HCT116 (cell line): Measurements from ENCODE around the gene TMEM238L. TPM values are rescaled to one million over a fixed set of nuclear protein-coding genes. Genes with fewer than 3 reads are reported as not detected.

Experiments
- ATAC-seq: fragments of 200-7000 bp; cut with Tn5 transposase; 2 replicates; pipeline ENCODE4 v1.9.1; 2020; ENCODE audit warnings: mild to moderate bottlenecking, moderate library complexity
- BruUV-seq: library from RNA; stranded (reverse); fragments of 400-500 nt; replicated peaks from 2 replicates; lab custom pipeline; 2021; lab: Mats Ljungman, UMichigan
- CTCF ChIA-PET: fragments of 300-600 bp; sonication (Branson Sonifier 250); formaldehyde crosslinking; loops from one replicate; lab custom pipeline; 2021; ENCODE audit warnings: antibody characterized with exemption; lab: Charles Lee
- POLR2A ChIA-PET: fragments of 300-600, 350-600 bp; sonication (Branson Sonifier 250); formaldehyde crosslinking; loops from one replicate; lab custom pipeline; 2021; ENCODE audit warnings: antibody characterized with exemption; lab: Charles Lee
- RAD21 ChIA-PET, 2 experiments: fragments of 300-600 bp; sonication (Branson Sonifier 250); formaldehyde crosslinking; loops; one replicate each; lab custom pipeline; 2023; ENCODE audit warnings: low total read pairs in 2 of 2; ENCODE audit not compliant: uncharacterized antibody in 2 of 2, unreplicated experiment in 2 of 2, low non-redundant PET in 1 of 2; lab: Charles Lee
- DNase-seq: peaks from one replicate; pipeline ENCODE4 v3.0.0-alpha.2; 2010; ENCODE audit warnings: low read depth, low spot score
- H2AFZ ChIP-seq: fragments of 200-600 bp; shearing (Covaris generic), sonication (generic); 2 replicates; pipeline ENCODE4 v1.6.1; 2017; ENCODE audit warnings: low read depth, mixed run types, mixed read lengths, antibody characterized with exemption, low read length; ENCODE audit not compliant: poor library complexity, severe bottlenecking
- H3K27ac ChIP-seq: 2 replicates; pipeline ENCODE4 v1.5.1; 2012; ENCODE audit warnings: low read depth, low read length
- H3K27me3 ChIP-seq: fragments of 200-600 bp; sonication (generic); 2 replicates; pipeline ENCODE4 v1.6.1; 2016; ENCODE audit warnings: mixed run types, low read length, mixed read lengths; ENCODE audit not compliant: insufficient read depth
- H3K36me3 ChIP-seq, 2 experiments: fragments of 200-500 bp in 1 of 2; fragments of 200-600 bp in 1 of 2; sonication (Bioruptor generic) in 1 of 2; sonication (generic) in 1 of 2; 2 replicates each; pipeline versions ENCODE4 v1.5.1 to v1.6.1; 2014 to 2016; ENCODE audit warnings: low read length in 2 of 2, inconsistent platforms in 1 of 2, mixed read lengths in 1 of 2, mixed run types in 1 of 2; ENCODE audit not compliant: insufficient read depth in 2 of 2, control insufficient read depth in 1 of 2
- H3K4me1 ChIP-seq, 2 experiments: fragments of 200-600 bp in 1 of 2; sonication (generic) in 1 of 2; 2 replicates each; pipeline versions ENCODE4 v1.5.1 to v1.6.1; 2012 to 2017; ENCODE audit warnings: low read length in 2 of 2, inconsistent platforms in 1 of 2, mild to moderate bottlenecking in 1 of 2, mixed read lengths in 1 of 2, mixed run types in 1 of 2, moderate library complexity in 1 of 2; ENCODE audit not compliant: insufficient read depth in 2 of 2, control insufficient read depth in 1 of 2
- H3K4me2 ChIP-seq: fragments of 200-600 bp; sonication (generic); 2 replicates; pipeline ENCODE4 v1.6.1; 2017; ENCODE audit warnings: mixed run types, low read length, mixed read lengths
- H3K4me3 ChIP-seq, 2 experiments: fragments of 200-600 bp in 1 of 2; sonication (generic) in 1 of 2; replicated peaks in 1 of 2; 2 replicates each; pipeline ENCODE4 v1.5.1; 2011 to 2016; ENCODE audit warnings: low read length in 2 of 2, control low read depth in 1 of 2, low read depth in 1 of 2, mild to moderate bottlenecking in 1 of 2, mixed read lengths in 1 of 2, mixed run types in 1 of 2
- H3K79me2 ChIP-seq: fragments of 200-600 bp; sonication (generic); 2 replicates; pipeline ENCODE4 v1.6.1; 2017; ENCODE audit warnings: mild to moderate bottlenecking, mixed run types, low read length, moderate library complexity, mixed read lengths; ENCODE audit not compliant: insufficient read depth
- H3K9ac ChIP-seq: fragments of 200-600 bp; sonication (generic); 2 replicates; pipeline ENCODE4 v1.6.1; 2016; ENCODE audit warnings: low read length, mixed read lengths
- H3K9me2 ChIP-seq: fragments of 200-600 bp; sonication (generic), shearing (Covaris generic); 2 replicates; pipeline ENCODE4 v1.6.1; 2017; ENCODE audit warnings: mixed run types, mild to moderate bottlenecking, moderate library complexity; ENCODE audit not compliant: insufficient read depth
- H3K9me3 ChIP-seq, 2 experiments: fragments of 200-500 bp in 1 of 2; fragments of 200-600 bp in 1 of 2; sonication (Bioruptor generic) in 1 of 2; sonication (generic) in 1 of 2; 2 replicates each; pipeline ENCODE4 v1.6.1; 2014 to 2017; ENCODE audit warnings: low read length in 2 of 2, mixed read lengths in 2 of 2, inconsistent platforms in 1 of 2, low read depth in 1 of 2, mild to moderate bottlenecking in 1 of 2, mixed run types in 1 of 2, moderate library complexity in 1 of 2; ENCODE audit not compliant: control insufficient read depth in 1 of 2, insufficient read depth in 1 of 2
- H4K20me1 ChIP-seq: fragments of 200-600 bp; sonication (generic), shearing (Covaris generic); 2 replicates; pipeline ENCODE4 v1.6.1; 2017; ENCODE audit warnings: mixed run types, mild to moderate bottlenecking, moderate library complexity; ENCODE audit not compliant: insufficient read depth
- CBX3 ChIP-seq: IDR thresholded peaks from 2 replicates; pipeline ENCODE4 v1.6.1; 2012; ENCODE audit warnings: low read depth
- ELF1 ChIP-seq: IDR thresholded peaks from 2 replicates; pipeline ENCODE4 v1.6.1; 2012; ENCODE audit warnings: low read depth, borderline replicate concordance
- EZH2 ChIP-seq: fragments of 200-600 bp; sonication (generic); IDR thresholded peaks from 2 replicates; pipeline ENCODE4 v1.6.1; 2017; ENCODE audit warnings: antibody characterized with exemption, mixed run types
- EZH2phosphoT487 ChIP-seq: fragments of 200-600 bp; IDR thresholded peaks from 2 replicates; pipeline ENCODE4 v1.6.1; 2018; ENCODE audit warnings: antibody characterized with exemption, borderline replicate concordance
- FOSL1 ChIP-seq: IDR thresholded peaks from 2 replicates; pipeline ENCODE4 v1.6.1; 2012; ENCODE audit warnings: low read depth
- JUND ChIP-seq: IDR thresholded peaks from 2 replicates; pipeline ENCODE4 v1.6.1; 2012
- POLR2A ChIP-seq: IDR thresholded peaks from 2 replicates; pipeline ENCODE4 v1.7.0; 2011; ENCODE audit warnings: borderline replicate concordance; ENCODE audit not compliant: insufficient read depth, insufficient read length; ENCODE audit errors: extremely low read depth
- SP1 ChIP-seq: IDR thresholded peaks from 2 replicates; pipeline ENCODE4 v1.6.1; 2012; ENCODE audit warnings: low read depth
- TCF7L2 ChIP-seq: IDR thresholded peaks from 2 replicates; pipeline ENCODE4 v1.7.0; 2011; ENCODE audit warnings: borderline replicate concordance, inconsistent platforms; ENCODE audit not compliant: insufficient read depth, insufficient read length; ENCODE audit errors: extremely low read depth
- intact Hi-C: fragments of 100-400 bp; cut with micrococcal nuclease; formaldehyde crosslinking; loops from 2 replicates; pipeline ENCODE4 v1.10.0; 2022
- total RNA-seq: library from RNA; stranded (reverse); gene quantifications from one replicate; pipeline ENCODE4 v1.2.1, GENCODE V29; 2021; ENCODE audit not compliant: unreplicated experiment
- TF ChIP-seq, protein P1 (sequence below): IDR thresholded peaks from 2 replicates; pipeline ENCODE4 v1.6.1; 2011; ENCODE audit warnings: mild to moderate bottlenecking, low read length, moderate library complexity; ENCODE audit not compliant: insufficient replicate concordance; ENCODE audit errors: extremely low read depth
- TF ChIP-seq, protein P2 (sequence below): IDR thresholded peaks from 2 replicates; pipeline ENCODE4 v1.6.1; 2012; ENCODE audit warnings: low read depth

Gene TMEM238L
- total RNA-seq, 1 experiment from 2014 or later = not detected

DNA sequence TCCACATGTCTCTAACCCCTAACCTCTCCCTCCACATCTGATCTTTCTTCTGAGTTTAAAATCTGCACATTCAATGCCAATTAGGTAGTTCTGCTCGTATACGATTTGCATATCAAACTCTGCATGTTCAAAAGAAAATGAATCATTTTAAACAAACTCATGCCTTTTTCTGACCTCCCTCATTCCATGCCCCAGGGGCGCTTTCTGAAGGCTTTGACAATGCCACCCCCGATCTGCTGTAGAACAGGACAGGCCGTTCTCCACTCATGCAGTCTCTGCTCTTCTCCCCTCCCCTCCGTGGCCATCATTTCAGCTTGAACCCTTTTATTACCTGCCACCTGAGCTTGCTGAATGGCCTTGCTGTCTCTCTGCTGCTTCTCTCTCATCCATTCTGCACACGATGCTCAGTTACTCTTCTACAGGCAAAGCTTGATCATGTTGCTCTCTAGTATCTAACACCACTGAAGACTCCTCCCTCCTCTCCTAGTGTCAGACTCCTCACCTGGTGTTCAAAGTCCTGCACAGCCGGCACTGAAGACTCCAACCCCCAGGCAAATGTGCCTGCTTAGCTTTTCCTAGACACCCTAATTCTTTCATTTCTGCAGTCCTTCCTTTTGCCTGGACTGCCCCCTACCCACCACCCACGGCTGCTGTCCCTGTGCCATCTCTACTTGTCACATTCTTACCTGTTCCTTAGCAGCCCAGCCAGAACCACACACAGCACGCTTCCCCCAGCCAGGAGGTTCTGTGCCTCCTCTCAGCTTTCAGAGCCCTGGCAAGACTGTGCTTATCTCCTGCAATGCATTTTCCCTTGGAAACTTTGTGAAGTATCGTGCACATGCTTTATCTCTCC lies 6.2 kb downstream of the TMEM238L start (continued):
- TF ChIP-seq EZH2phosphoT487 (no peak), POLR2A (no peak), EZH2 (no peak), FOSL1 (no peak), TCF7L2 (no peak), SP1 (no peak), CBX3 (no peak)
- TF ChIP-seq, protein P1, sequence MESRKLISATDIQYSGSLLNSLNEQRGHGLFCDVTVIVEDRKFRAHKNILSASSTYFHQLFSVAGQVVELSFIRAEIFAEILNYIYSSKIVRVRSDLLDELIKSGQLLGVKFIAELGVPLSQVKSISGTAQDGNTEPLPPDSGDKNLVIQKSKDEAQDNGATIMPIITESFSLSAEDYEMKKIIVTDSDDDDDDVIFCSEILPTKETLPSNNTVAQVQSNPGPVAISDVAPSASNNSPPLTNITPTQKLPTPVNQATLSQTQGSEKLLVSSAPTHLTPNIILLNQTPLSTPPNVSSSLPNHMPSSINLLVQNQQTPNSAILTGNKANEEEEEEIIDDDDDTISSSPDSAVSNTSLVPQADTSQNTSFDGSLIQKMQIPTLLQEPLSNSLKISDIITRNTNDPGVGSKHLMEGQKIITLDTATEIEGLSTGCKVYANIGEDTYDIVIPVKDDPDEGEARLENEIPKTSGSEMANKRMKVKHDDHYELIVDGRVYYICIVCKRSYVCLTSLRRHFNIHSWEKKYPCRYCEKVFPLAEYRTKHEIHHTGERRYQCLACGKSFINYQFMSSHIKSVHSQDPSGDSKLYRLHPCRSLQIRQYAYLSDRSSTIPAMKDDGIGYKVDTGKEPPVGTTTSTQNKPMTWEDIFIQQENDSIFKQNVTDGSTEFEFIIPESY = no peak

DNA sequence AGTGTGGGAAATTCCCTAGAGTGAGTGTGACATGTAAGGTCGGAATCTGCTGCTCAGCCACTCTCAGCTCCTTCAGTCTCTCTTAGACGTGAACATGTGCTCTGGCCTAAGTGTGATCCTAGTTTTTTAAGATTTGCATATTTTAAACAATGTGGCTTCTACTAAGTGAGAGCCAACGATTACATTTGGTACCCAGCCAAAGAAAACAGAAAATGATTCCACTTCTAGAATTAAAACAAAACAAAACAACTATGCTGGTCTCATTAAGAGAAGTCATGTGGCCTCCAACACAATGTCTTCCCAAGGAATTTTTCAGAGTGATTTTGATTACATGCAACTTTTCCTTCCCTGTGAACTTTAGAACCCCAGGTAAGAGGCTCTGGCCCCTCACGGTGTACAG lies 10.1 kb downstream of the TMEM238L start:
- Histone ChIP-seq H3K27ac (no peak overlapping the region), H3K4me2 (no peak overlapping the region), H3K27me3 (peaks cover 10% of the 10 kb centered on the region; the same call in 1 of the 2 replicates), H2AFZ (no peak overlapping the region), H3K36me3 (no peaks in the 10 kb centered on the region), H4K20me1 (no peaks in the 10 kb centered on the region), H3K4me3 (no peak overlapping the region), H3K9me3 (no peaks in the 10 kb centered on the region), H3K9ac (no peak overlapping the region), H3K9me2 (no peaks in the 10 kb centered on the region), H3K4me1 (no peaks in the 10 kb centered on the region), H3K79me2 (no peaks in the 10 kb centered on the region)
- DNase-seq (no peak), ATAC-seq (no peak)
- no TSS peak for BruUV-seq
- POLR2A ChIA-PET = no interaction called here
- RAD21 ChIA-PET = no interaction called here
- TF ChIP-seq EZH2phosphoT487 (no peak), CBX3 (no peak), ELF1 (no peak), JUND (no peak), TCF7L2 (no peak)
- TF ChIP-seq, protein P2, sequence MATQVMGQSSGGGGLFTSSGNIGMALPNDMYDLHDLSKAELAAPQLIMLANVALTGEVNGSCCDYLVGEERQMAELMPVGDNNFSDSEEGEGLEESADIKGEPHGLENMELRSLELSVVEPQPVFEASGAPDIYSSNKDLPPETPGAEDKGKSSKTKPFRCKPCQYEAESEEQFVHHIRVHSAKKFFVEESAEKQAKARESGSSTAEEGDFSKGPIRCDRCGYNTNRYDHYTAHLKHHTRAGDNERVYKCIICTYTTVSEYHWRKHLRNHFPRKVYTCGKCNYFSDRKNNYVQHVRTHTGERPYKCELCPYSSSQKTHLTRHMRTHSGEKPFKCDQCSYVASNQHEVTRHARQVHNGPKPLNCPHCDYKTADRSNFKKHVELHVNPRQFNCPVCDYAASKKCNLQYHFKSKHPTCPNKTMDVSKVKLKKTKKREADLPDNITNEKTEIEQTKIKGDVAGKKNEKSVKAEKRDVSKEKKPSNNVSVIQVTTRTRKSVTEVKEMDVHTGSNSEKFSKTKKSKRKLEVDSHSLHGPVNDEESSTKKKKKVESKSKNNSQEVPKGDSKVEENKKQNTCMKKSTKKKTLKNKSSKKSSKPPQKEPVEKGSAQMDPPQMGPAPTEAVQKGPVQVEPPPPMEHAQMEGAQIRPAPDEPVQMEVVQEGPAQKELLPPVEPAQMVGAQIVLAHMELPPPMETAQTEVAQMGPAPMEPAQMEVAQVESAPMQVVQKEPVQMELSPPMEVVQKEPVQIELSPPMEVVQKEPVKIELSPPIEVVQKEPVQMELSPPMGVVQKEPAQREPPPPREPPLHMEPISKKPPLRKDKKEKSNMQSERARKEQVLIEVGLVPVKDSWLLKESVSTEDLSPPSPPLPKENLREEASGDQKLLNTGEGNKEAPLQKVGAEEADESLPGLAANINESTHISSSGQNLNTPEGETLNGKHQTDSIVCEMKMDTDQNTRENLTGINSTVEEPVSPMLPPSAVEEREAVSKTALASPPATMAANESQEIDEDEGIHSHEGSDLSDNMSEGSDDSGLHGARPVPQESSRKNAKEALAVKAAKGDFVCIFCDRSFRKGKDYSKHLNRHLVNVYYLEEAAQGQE = no peak
- CTCF ChIA-PET = no interaction called here
- intact Hi-C loops = no loop called here
